ENCODE measurements around the gene LGR5. TPM values are rescaled to one million over a fixed set of nuclear protein-coding genes. Genes with fewer than 3 reads are reported as not detected.

Gene LGR5
- total RNA-seq, 1 donor from 2014 or later: 0.32 TPM

DNA sequence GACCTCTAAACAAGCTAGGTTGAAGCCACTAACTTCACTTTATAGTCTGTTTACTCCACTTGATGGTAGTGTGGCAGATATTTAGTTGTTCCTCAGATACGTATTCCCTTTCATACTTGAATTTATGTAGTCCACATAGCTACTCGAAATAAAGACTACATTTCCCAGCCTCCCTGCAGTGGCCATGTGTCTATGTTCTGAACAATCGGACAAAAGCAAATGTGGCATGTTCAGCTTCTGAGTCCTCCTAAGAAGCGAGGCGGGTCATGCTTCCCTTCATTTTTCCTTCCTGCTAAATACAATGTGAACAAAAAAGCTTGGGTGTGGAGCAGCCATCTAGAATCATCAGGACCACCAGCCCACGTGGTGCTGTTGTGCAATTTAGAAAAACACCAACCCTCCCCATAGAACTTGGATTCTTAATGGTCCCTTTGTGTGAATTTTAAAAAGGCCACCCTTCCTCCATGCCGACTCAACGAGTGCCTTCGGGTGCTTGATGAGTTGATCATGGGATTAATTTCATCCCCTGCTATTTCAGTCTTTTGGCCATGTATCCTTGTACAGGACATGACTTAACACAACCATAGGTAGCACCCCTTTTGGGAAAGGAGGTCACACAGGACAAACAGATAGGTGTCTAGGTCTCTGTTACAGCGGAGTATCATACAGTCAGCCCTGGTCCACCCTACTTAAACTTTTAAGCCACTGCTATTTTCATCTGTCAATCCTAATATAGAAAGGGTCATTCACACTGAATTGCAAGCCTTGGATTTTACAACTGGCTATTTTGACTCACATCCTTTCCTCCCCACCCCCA is 163.4 kb downstream of the LGR5 start:
- FAIRE-seq (no peak), DNase-seq (ENCODE audit: low read depth) (no peak)
- Histone ChIP-seq H3K27ac (ENCODE audit: low read depth, low read length) (no peak overlapping the region), H3K9ac (ENCODE audit: low read length) (no peak overlapping the region), H2AFZ (ENCODE audit: low read depth, low read length) (no peak overlapping the region), H3K9me3 (ENCODE audit: insufficient read depth, low read depth, low read length) (no peaks in the 10 kb centered on the region), H3K79me2 (ENCODE audit: insufficient read depth, low read length) (no peaks in the 10 kb centered on the region), H3K4me2 (ENCODE audit: low read length) (no peak overlapping the region), H3K4me1 (ENCODE audit: insufficient read depth, low read length) (no peaks in the 10 kb centered on the region), H4K20me1 (ENCODE audit: insufficient read depth, low read length) (peaks cover 4% of the 10 kb centered on the region), H3K27me3 (ENCODE audit: insufficient read depth, low read length) (no peaks in the 10 kb centered on the region), H3K4me3 (ENCODE audit: insufficient read depth, low read depth, low read length) (no peak overlapping the region), H3K36me3 (ENCODE audit: insufficient read depth, low read length) (peaks cover 25% of the 10 kb centered on the region)
- no peaks in the 10 kb centered on the region for H3K9me3 Mint-ChIP-seq (ENCODE audit: unreplicated experiment)
- H3K36me3 Mint-ChIP-seq (ENCODE audit: low read depth, unreplicated experiment): peaks cover 3% of the 10 kb centered on the region
- H3K4me3 Mint-ChIP-seq (ENCODE audit: unreplicated experiment): no peak overlapping the region
- H3K27ac Mint-ChIP-seq (ENCODE audit: unreplicated experiment): no peak overlapping the region
- no peak for TF ChIP-seq EZH2 (IDR thresholded peaks at IDR 0.05; ENCODE audit: insufficient read depth, low read length)
- TF ChIP-seq, protein P1, sequence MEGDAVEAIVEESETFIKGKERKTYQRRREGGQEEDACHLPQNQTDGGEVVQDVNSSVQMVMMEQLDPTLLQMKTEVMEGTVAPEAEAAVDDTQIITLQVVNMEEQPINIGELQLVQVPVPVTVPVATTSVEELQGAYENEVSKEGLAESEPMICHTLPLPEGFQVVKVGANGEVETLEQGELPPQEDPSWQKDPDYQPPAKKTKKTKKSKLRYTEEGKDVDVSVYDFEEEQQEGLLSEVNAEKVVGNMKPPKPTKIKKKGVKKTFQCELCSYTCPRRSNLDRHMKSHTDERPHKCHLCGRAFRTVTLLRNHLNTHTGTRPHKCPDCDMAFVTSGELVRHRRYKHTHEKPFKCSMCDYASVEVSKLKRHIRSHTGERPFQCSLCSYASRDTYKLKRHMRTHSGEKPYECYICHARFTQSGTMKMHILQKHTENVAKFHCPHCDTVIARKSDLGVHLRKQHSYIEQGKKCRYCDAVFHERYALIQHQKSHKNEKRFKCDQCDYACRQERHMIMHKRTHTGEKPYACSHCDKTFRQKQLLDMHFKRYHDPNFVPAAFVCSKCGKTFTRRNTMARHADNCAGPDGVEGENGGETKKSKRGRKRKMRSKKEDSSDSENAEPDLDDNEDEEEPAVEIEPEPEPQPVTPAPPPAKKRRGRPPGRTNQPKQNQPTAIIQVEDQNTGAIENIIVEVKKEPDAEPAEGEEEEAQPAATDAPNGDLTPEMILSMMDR (IDR thresholded peaks at IDR 0.05; ENCODE audit: insufficient read depth, low read depth, low read length): no peak
- H3K4me1 Mint-ChIP-seq (ENCODE audit: low read depth, unreplicated experiment): peaks cover 5% of the 10 kb centered on the region
- no peaks in the 10 kb centered on the region for H3K27me3 Mint-ChIP-seq (ENCODE audit: low read depth, unreplicated experiment)

DNA sequence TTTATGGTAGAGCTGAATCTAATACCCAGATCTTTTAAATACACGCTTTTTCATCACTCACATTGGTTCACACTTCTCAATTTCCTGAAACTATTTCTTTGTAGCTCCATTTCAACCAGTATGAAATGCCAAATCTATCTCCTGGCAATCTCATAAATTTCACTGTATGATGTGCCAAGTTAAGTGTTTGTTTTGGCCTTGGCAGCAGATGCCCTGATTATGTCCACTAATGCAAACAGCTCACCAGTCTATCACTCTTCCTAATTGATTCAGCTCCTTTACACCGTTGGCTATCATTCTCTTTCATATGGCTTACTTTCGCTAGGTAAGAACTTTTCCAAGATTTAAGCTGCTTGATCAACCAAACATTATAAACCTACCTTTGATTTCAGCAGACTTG is 165.4 kb downstream of the LGR5 start:
- Mint-ChIP-seq H3K9me3 (ENCODE audit: unreplicated experiment) (no peaks in the 10 kb centered on the region), H3K27ac (ENCODE audit: unreplicated experiment) (no peak overlapping the region), H3K36me3 (ENCODE audit: low read depth, unreplicated experiment) (peaks cover 5% of the 10 kb centered on the region), H3K4me3 (ENCODE audit: unreplicated experiment) (no peak overlapping the region), H3K27me3 (ENCODE audit: low read depth, unreplicated experiment) (no peaks in the 10 kb centered on the region), H3K4me1 (ENCODE audit: low read depth, unreplicated experiment) (peaks cover 5% of the 10 kb centered on the region)
- DNase-seq (ENCODE audit: low read depth): no peak
- Histone ChIP-seq H3K4me1 (ENCODE audit: insufficient read depth, low read length) (no peaks in the 10 kb centered on the region), H3K79me2 (ENCODE audit: insufficient read depth, low read length) (no peaks in the 10 kb centered on the region), H3K9ac (ENCODE audit: low read length) (no peak overlapping the region), H3K4me2 (ENCODE audit: low read length) (no peak overlapping the region), H3K27ac (ENCODE audit: low read depth, low read length) (no peak overlapping the region), H2AFZ (ENCODE audit: low read depth, low read length) (no peak overlapping the region), H3K27me3 (ENCODE audit: insufficient read depth, low read length) (no peaks in the 10 kb centered on the region), H3K9me3 (ENCODE audit: insufficient read depth, low read depth, low read length) (no peaks in the 10 kb centered on the region), H4K20me1 (ENCODE audit: insufficient read depth, low read length) (peaks cover 4% of the 10 kb centered on the region), H3K4me3 (ENCODE audit: insufficient read depth, low read depth, low read length) (no peak overlapping the region), H3K36me3 (ENCODE audit: insufficient read depth, low read length) (peaks cover 44% of the 10 kb centered on the region)
- no peak for TF ChIP-seq EZH2 (IDR thresholded peaks at IDR 0.05; ENCODE audit: insufficient read depth, low read length)
- TF ChIP-seq, protein P1 (IDR thresholded peaks at IDR 0.05; ENCODE audit: insufficient read depth, low read depth, low read length): no peak
- no peak for FAIRE-seq
